ENCODE results near the gene ADPRHL1.

The ADPRHL1 gene

DNA sequence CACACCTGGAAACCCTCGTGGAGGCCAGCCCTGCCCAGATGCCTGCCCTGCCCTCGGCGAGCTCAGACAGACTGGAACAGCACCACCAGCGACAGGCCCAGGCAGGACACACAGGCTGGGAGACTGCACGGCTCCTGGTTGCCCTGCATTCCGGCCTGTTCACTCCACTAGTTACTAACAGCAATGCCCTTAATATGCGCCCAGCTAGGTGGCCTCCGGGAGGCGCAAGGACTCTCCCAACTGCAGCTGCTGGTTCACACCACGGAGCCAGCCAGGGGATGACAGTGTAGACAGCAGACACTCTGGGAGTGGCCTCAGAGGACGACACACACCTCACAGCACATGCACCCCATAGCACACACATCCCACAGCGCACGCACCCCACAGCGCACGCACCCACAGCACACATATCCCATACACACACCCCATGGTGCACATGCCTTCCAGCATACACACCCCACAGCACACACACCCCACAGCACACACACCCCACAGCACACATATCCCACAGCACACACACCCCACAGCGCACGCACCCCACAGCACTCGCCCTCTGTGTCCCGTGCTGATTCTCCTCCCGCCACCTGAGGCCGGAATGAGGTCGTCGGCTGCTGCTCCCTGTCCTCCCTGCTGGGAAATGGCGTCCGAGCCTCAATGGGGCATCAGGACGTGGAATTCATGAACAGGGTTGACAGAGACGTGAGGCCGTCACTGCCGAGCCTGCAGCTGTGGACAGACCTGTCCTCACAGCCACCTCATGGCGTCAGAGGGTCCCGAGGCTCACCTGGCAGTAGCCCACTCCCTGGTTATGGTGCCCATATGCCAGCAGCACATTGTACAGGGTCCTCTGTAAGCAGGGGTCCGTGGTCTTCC, 103.0 kb downstream of the ADPRHL1 start:
- DNase-seq (ENCODE audit: low spot score), result no peak

Measured in left forelimb (tissue), 1 donor.